ENCODE data around the gene WDR36.

WDR36 gene

DNA sequence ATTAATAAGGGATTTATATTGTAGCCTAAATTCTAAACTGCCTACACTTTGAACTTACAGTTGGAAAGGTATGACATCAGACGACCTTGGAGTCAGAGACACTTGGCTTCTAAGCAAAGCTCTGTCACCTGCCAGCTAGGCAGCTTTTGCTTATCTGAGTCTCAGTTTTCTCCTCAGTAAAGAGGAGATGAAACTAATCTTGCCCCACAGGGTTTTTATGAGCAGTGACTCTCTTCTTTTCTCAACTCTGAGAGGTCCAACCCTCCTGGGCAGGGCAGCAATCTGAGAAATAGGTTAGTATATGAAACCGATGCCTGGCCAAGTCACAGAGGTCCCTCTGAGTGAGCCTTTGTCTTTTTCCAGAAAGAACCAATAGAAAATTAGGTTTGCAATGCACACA is 53.9 kb downstream of the WDR36 start:
- H3K27me3 ChIP-seq (ENCODE audit: control insufficient read depth, low read length) = peaks cover 3% of the 10 kb centered on the region; the same call in 1 of the 2 replicates
- H3K27ac ChIP-seq (ENCODE audit: low read depth, low read length) = no peak overlapping the region
- TF ChIP-seq CTCF (IDR thresholded peaks at IDR 0.05; ENCODE audit: low read depth, low read length, poor library complexity, severe bottlenecking) = no peak
- no peak for TF ChIP-seq EZH2phosphoT487 (IDR thresholded peaks at IDR 0.05; ENCODE audit: borderline replicate concordance, low read length)
- no peaks in the 10 kb centered on the region for H4K20me1 ChIP-seq (ENCODE audit: control insufficient read depth, insufficient read depth, low read depth, low read length)
- H3K36me3 ChIP-seq (ENCODE audit: control insufficient read depth, low read length) = no peaks in the 10 kb centered on the region
- H3K4me1 ChIP-seq (ENCODE audit: control insufficient read depth, low read length) = no peaks in the 10 kb centered on the region
- no peaks in the 10 kb centered on the region for H3K79me2 ChIP-seq (ENCODE audit: control insufficient read depth, low read length)
- H3K4me3 ChIP-seq (ENCODE audit: low read length) = no peak overlapping the region
- H3K9me2 ChIP-seq (replicated peaks; ENCODE audit: control insufficient read depth, low read length) = no peaks in the 10 kb centered on the region
- H3K9me3 ChIP-seq (ENCODE audit: control insufficient read depth, insufficient read depth, low read length) = no peaks in the 10 kb centered on the region
- H3K4me2 ChIP-seq (ENCODE audit: low read length) = no peak overlapping the region
- no peaks in the 10 kb centered on the region for H3F3A ChIP-seq (ENCODE audit: control insufficient read depth, insufficient read depth)

DNA sequence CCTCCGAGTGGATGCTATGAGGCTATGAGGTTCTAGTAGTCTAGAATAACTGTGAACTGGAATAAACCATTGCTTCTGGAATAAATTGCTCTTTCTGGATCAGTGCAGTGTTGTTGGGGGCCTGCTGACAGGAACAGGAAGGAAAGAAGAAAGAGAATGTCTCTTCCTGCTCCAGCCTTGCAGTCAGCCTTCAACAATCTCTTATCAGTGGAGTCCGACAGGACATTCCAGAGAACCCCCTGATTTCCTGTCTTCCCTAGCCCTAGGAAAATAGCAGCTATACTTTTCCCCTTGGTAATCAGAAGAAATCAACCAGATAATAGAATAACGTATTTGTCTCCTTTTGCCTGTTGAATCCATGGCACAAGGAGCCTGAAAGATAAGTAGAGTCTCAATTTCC is 55.4 kb downstream of the WDR36 start:
- Histone ChIP-seq H3K4me1 (ENCODE audit: control insufficient read depth, low read length) (no peaks in the 10 kb centered on the region), H3F3A (ENCODE audit: control insufficient read depth, insufficient read depth) (no peaks in the 10 kb centered on the region), H4K20me1 (ENCODE audit: control insufficient read depth, insufficient read depth, low read depth, low read length) (no peaks in the 10 kb centered on the region), H3K9me2 (replicated peaks; ENCODE audit: control insufficient read depth, low read length) (no peaks in the 10 kb centered on the region), H3K36me3 (ENCODE audit: control insufficient read depth, low read length) (no peaks in the 10 kb centered on the region), H3K79me2 (ENCODE audit: control insufficient read depth, low read length) (no peaks in the 10 kb centered on the region), H3K9me3 (ENCODE audit: control insufficient read depth, insufficient read depth, low read length) (no peaks in the 10 kb centered on the region), H3K27ac (ENCODE audit: low read depth, low read length) (no peak overlapping the region), H3K4me2 (ENCODE audit: low read length) (no peak overlapping the region), H3K4me3 (ENCODE audit: low read length) (no peak overlapping the region), H3K27me3 (ENCODE audit: control insufficient read depth, low read length) (peaks cover 3% of the 10 kb centered on the region; the same call in 1 of the 2 replicates)
- TF ChIP-seq CTCF (IDR thresholded peaks at IDR 0.05; ENCODE audit: low read depth, low read length, poor library complexity, severe bottlenecking) = no peak
- TF ChIP-seq EZH2phosphoT487 (IDR thresholded peaks at IDR 0.05; ENCODE audit: borderline replicate concordance, low read length) = no peak

- TF ChIP-seq EZH2phosphoT487 (IDR thresholded peaks at IDR 0.05; ENCODE audit: borderline replicate concordance, low read length) = no peak
- no peak for TF ChIP-seq CTCF (IDR thresholded peaks at IDR 0.05; ENCODE audit: low read depth, low read length, poor library complexity, severe bottlenecking)
- no peaks in the 10 kb centered on the region for H4K20me1 ChIP-seq (ENCODE audit: control insufficient read depth, insufficient read depth, low read depth, low read length)
- H3K79me2 ChIP-seq (ENCODE audit: control insufficient read depth, low read length) = no peaks in the 10 kb centered on the region
- no peaks in the 10 kb centered on the region for H3K9me3 ChIP-seq (ENCODE audit: control insufficient read depth, insufficient read depth, low read length)
- no peaks in the 10 kb centered on the region for H3F3A ChIP-seq (ENCODE audit: control insufficient read depth, insufficient read depth)
- peaks cover 3% of the 10 kb centered on the region; the same call in 1 of the 2 replicates for H3K27me3 ChIP-seq (ENCODE audit: control insufficient read depth, low read length)
- H3K4me2 ChIP-seq (ENCODE audit: low read length) = no peak overlapping the region
- no peaks in the 10 kb centered on the region for H3K4me1 ChIP-seq (ENCODE audit: control insufficient read depth, low read length)
- H3K36me3 ChIP-seq (ENCODE audit: control insufficient read depth, low read length) = no peaks in the 10 kb centered on the region
- H3K4me3 ChIP-seq (ENCODE audit: low read length) = no peak overlapping the region
- H3K27ac ChIP-seq (ENCODE audit: low read depth, low read length) = no peak overlapping the region
- H3K9me2 ChIP-seq (replicated peaks; ENCODE audit: control insufficient read depth, low read length) = no peaks in the 10 kb centered on the region
These were observed 59.9 kb downstream of the WDR36 start for GRCh38 chr5:111151998-111152397.
